ENCODE data around the gene VWA3B.

GRCh38 chr2:98247383-98247782, 160.4 kb downstream of the VWA3B start:
- TF ChIP-seq CTCF (IDR thresholded peaks at IDR 0.05) (no peak), POLR2A (IDR thresholded peaks at IDR 0.05) (no peak)

Data from body of pancreas (tissue), 4 donors.